Measurements from ENCODE around the gene FOXO3. TPM values are rescaled to one million over a fixed set of nuclear protein-coding genes. Genes with fewer than 3 reads are reported as not detected.

Gene FOXO3
- total RNA-seq, 1 donor from 2014 or later = 60.3 TPM

DNA sequence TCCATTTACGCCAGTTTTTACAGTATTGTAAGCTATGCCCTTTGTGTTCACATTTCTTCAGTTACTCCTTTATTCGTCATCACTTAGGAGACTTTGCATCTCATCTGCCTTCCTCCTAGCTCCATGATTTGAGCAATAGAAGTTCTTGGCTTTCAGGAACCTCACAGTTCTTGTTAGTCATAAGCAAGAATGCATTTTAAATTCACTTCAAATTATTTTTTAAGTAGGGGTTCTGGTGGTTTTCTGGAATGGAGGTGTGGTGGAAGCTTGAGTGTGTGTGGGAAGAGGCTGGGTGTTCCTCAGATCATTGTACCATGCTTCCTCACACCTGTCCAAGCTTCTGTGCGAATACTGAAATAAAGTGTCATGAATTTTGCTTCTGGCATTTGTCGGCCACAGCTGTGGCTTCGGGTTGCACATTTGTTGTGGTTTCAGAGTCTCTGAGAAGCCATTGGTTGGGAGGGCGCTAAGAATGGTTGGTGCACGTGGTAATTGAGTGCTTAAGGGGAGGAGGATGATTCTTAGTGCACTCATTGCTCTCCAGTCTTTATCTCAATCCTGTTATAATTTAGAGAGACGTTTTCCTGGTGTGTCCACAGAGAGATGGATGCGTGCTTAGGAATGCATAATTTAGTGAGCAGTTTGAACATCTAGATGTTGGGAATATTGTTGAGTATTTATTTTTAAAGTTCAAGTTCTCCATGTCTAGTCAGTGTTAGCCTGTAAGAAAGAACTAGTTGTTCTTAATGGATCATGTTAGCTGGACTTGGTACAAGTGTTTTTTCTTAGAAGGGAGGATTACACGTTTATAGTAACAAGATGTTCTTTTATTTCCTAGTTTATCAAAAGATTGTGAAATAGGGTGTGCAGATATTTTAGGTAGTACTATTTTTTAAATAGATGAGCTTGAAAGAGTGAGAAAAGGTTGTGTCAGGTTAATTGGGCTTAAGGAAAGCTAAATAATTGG lies 31.9 kb downstream of the FOXO3 start:
- peaks cover 90% of the 10 kb centered on the region for H3K4me1 Mint-ChIP-seq (ENCODE audit: unreplicated experiment)
- TF ChIP-seq, protein P1, sequence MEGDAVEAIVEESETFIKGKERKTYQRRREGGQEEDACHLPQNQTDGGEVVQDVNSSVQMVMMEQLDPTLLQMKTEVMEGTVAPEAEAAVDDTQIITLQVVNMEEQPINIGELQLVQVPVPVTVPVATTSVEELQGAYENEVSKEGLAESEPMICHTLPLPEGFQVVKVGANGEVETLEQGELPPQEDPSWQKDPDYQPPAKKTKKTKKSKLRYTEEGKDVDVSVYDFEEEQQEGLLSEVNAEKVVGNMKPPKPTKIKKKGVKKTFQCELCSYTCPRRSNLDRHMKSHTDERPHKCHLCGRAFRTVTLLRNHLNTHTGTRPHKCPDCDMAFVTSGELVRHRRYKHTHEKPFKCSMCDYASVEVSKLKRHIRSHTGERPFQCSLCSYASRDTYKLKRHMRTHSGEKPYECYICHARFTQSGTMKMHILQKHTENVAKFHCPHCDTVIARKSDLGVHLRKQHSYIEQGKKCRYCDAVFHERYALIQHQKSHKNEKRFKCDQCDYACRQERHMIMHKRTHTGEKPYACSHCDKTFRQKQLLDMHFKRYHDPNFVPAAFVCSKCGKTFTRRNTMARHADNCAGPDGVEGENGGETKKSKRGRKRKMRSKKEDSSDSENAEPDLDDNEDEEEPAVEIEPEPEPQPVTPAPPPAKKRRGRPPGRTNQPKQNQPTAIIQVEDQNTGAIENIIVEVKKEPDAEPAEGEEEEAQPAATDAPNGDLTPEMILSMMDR (IDR thresholded peaks at IDR 0.05) = no peak
- no peak for DNase-seq (ENCODE audit: extremely low spot score, unreplicated experiment)
- no peaks in the 10 kb centered on the region for H3K36me3 Mint-ChIP-seq (ENCODE audit: unreplicated experiment)
- H3K27ac Mint-ChIP-seq (ENCODE audit: unreplicated experiment) = peak overlapping the region; percentile 78
- no peaks in the 10 kb centered on the region for H3K27me3 Mint-ChIP-seq (ENCODE audit: unreplicated experiment)
- H3K9me3 Mint-ChIP-seq (ENCODE audit: unreplicated experiment) = no peaks in the 10 kb centered on the region
- H3K4me3 Mint-ChIP-seq (ENCODE audit: unreplicated experiment) = peak overlapping the region; percentile 36

DNA sequence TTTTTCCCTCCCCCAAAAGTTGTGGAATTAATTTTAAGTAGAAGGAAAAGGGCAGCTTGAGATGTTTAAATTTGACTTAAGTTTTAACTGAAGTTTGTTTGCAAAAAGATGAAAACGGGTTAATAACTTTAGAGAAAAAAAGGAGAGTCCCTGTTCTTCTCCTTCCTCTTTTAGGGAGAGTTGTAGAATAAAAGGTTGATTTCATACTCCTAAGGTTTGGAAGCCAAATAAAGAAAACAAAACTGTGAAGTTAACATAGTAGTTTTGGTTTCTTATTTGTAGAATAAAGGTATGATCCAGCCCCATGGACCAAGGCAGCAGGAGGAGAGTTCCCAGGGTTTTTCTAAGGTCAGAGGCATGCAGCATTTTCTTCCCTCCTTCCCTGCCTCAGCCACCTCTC lies 33.4 kb downstream of the FOXO3 start:
- Mint-ChIP-seq H3K4me1 (ENCODE audit: unreplicated experiment) (peaks cover 91% of the 10 kb centered on the region), H3K36me3 (ENCODE audit: unreplicated experiment) (no peaks in the 10 kb centered on the region)

DNA sequence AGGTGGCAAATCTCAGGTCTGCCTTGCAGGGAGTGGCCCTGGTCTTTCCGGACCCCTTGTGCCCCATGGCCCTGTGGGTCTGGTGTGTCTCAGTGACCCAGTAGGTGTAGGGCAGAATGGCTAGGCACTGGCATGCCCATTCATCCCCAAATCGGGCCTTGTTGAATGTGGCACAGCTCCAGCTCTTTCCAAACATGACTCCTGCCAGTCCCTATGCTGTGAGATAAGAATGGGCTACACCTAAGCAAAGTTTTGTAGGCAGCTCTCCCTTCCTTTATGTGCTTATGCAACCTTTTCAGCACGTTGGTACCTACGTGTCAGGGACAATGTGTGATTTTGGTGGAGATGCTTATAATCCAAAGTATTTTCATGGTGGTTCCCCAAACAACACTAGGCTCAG lies 33.9 kb downstream of the FOXO3 start:
- Mint-ChIP-seq H3K27ac (ENCODE audit: unreplicated experiment) (peak overlapping the region; percentile 62), H3K36me3 (ENCODE audit: unreplicated experiment) (no peaks in the 10 kb centered on the region), H3K27me3 (ENCODE audit: unreplicated experiment) (no peaks in the 10 kb centered on the region), H3K9me3 (ENCODE audit: unreplicated experiment) (no peaks in the 10 kb centered on the region), H3K4me3 (ENCODE audit: unreplicated experiment) (no peak overlapping the region), H3K4me1 (ENCODE audit: unreplicated experiment) (peaks cover 91% of the 10 kb centered on the region)
- DNase-seq (ENCODE audit: extremely low spot score, unreplicated experiment) = no peak
- TF ChIP-seq, protein P1 (IDR thresholded peaks at IDR 0.05) = no peak

More for the DNA sequence above, 33.4 kb downstream of the FOXO3 start:
- DNase-seq (ENCODE audit: extremely low spot score, unreplicated experiment) = no peak
- H3K27me3 Mint-ChIP-seq (ENCODE audit: unreplicated experiment) = no peaks in the 10 kb centered on the region
- no peak overlapping the region for H3K4me3 Mint-ChIP-seq (ENCODE audit: unreplicated experiment)
- no peaks in the 10 kb centered on the region for H3K9me3 Mint-ChIP-seq (ENCODE audit: unreplicated experiment)
- TF ChIP-seq, protein P1 (IDR thresholded peaks at IDR 0.05) = no peak
- H3K27ac Mint-ChIP-seq (ENCODE audit: unreplicated experiment) = peak overlapping the region; percentile 62

DNA sequence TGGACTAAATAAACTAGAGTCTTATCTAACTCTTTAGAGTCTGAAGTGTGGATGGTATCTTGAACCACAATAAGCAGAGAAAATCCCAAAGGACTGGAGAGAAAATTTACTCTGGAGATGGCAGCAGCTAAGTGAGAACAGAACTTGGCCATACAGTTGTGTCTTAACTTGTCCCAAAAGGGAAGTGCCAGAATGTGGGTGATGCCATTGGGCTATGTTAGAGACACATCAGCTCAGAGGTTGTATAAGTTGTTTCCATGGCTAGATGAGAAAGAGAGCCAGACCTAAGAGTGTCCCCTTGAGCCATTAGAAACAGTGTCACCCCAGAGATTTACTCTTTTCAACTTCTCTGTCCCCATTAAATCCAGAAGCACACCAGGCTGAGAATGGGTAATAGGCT lies 36.2 kb downstream of the FOXO3 start:
- no peak for DNase-seq (ENCODE audit: extremely low spot score, unreplicated experiment)
- Mint-ChIP-seq H3K9me3 (ENCODE audit: unreplicated experiment) (no peaks in the 10 kb centered on the region), H3K4me1 (ENCODE audit: unreplicated experiment) (peaks cover 70% of the 10 kb centered on the region), H3K27me3 (ENCODE audit: unreplicated experiment) (no peaks in the 10 kb centered on the region), H3K36me3 (ENCODE audit: unreplicated experiment) (no peaks in the 10 kb centered on the region), H3K4me3 (ENCODE audit: unreplicated experiment) (no peak overlapping the region), H3K27ac (ENCODE audit: unreplicated experiment) (peak overlapping the region; percentile 5)
- TF ChIP-seq, protein P1 (IDR thresholded peaks at IDR 0.05) = no peak

DNA sequence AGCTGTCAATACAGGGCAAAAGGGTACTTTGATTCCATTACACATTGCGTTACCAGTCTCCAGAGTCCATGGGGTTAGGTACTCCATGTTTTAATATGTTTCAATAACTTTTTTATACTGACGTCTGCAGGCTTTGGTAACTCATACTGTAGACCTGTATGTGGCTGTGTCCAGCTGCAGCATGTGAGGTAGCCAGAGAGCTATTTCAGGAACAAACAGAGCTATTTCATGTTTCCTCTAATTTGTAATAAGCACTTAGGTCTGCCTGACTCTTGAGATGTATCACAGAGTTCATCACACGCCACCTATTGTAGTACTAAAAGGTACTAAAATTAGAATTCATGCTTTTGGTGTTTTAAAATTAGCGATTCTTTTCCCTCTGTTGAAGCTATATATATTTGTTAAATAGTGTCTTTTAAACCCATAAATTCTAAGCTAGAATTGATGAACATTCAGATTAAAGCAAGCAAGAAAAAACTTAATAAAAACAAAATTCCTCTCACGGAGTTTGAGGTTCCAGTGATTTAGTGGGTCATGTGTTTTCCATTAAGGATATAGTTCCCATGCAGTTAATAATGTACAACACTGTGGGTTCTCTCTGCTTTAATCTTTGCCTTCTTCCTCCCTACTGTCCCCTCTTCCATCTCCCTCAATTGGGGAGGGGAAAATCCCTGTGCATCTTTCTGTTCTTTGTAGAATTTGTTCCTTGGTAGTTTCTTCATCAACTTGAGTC lies 37.0 kb downstream of the FOXO3 start:
- no peaks in the 10 kb centered on the region for H3K36me3 Mint-ChIP-seq (ENCODE audit: unreplicated experiment)
- no peak for DNase-seq (ENCODE audit: extremely low spot score, unreplicated experiment)
- no peaks in the 10 kb centered on the region for H3K9me3 Mint-ChIP-seq (ENCODE audit: unreplicated experiment)
- no peak overlapping the region for H3K4me3 Mint-ChIP-seq (ENCODE audit: unreplicated experiment)
- TF ChIP-seq, protein P1 (IDR thresholded peaks at IDR 0.05) = no peak
- H3K27ac Mint-ChIP-seq (ENCODE audit: unreplicated experiment) = peak overlapping the region; percentile 74
- peaks cover 62% of the 10 kb centered on the region for H3K4me1 Mint-ChIP-seq (ENCODE audit: unreplicated experiment)
- H3K27me3 Mint-ChIP-seq (ENCODE audit: unreplicated experiment) = no peaks in the 10 kb centered on the region

All from osteocyte (in vitro differentiated cells).